GM18520 (cell line): Measurements from ENCODE around the gene CDH23.
"Not testable (repeated sequence)": the region's sequence is repeated elsewhere in the genome, so short reads cannot be mapped to it uniquely, and the experiment has no call there.

Experiments used
- ATAC-seq: cut with Tn5 transposase; IDR thresholded peaks from one replicate; pipeline ENCODE4 v1.9.1; 2021; ENCODE audit not compliant: unreplicated experiment

Gene CDH23

DNA sequence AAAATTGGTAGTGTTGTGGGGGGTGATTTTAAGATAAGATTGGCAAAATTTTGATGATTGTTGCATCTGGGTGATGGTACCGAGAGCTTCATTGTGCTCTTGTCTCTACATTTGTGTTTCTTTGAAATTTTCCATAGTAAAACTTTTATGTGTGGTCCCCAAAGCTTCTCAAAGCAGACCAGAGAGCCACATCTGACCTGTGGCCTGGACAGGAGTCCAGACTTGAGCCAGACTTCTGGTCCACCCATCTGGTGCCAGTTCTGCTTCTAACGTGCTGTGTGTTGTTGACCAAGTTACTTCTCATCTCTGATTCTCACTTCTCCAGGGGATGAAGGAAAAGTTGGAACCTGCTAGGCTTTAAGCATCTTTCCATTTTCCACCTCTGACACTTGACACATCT lies 202.8 kb downstream of the CDH23 start:
- ATAC-seq: no peak

DNA sequence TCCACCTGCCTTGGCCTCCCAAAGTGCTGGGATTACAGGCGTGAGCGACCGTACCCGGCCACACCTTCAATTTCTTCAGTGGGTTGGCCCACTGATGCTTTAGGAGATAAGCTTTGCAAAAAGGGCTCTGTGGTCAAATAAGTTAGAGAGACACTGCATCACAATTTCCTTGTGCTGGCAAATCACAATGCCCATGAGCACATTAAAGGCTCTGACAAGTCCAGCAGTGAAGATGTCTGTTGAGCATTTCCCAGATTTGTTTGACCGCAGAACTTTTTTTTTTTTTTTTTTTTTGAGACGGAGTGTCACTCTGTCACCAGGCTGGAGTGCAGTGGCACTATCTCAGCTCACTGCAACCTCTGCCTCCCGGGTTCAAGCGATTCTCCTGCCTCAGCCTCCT lies 203.5 kb downstream of the CDH23 start:
- not testable (repeated sequence) for ATAC-seq

DNA sequence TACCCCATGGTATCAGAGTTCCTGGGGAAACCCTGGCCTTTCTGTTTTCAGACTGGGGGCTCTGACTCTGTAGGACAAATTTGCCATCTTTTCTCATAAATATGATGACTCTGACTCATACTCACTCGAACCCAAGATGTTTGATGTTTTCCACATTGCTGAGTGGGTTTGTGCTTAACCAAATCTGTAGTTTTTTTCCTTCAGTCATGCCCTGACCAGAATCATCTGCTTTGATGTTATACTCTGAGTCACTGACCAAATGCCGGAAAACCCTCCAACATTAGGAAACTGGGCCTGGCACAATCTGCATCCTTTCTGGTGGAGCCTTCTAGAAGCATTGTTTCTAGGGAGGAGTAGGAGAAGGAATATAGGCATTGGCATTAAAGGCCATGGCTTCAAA lies 204.1 kb downstream of the CDH23 start:
- ATAC-seq: no peak

DNA sequence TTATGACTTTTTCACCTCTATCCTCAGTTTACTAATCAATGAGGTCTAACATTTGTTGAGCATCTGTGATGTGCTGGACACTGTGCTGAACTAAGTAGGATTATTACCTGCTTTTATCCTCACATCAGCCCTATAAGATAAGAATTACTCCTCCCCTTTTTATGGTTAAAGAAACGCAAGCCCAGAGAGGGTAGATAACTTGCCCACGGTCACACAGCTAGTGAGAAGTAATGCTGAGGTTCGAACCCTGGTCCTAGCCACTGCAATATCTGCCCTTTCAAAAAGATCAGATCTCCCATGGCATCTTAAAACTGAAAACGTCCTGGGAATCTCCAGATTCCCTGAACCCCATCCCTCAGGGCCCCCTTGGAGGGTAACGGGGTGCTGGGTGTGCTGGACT lies 204.6 kb downstream of the CDH23 start:
- ATAC-seq: no peak

DNA sequence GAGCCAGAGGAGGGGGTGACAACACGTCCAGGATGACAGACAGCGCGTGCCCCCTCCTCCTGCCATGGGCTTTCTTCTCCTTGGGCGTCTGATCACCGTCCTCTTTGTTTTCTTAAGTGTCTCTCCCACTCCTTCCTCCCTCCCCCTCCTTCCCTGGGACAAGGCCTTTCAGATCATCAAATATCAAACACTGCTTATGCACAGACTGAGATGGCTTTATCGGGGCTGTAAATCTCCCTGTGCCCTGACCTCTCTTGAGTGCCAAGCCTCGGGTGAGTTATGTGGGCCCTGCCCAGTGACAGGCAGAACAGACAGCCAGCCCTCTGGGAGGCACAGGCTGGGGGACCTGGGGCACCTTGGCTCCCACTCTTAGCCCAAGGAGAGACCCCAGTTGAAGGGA lies 206.4 kb downstream of the CDH23 start:
- no peak for ATAC-seq

DNA sequence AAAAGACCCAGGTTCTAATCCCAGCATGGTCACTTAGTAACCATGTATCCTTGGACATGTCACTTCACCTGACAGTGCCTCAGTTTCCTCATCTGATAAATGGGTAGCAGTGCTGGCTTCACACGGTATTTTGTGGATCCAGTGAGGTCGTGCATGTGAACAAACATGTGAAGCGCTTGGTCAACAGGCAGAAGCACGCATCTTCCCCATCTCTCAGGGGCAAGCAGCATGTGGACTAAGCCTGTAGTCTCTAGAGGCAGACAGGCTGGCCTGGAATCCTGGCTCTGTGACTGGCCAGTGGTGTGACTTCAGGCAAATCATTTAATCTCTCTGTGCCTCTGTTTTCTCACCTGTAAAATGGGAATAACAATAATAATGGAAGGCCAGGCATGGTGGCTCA lies 207.0 kb downstream of the CDH23 start:
- no peak for ATAC-seq

DNA sequence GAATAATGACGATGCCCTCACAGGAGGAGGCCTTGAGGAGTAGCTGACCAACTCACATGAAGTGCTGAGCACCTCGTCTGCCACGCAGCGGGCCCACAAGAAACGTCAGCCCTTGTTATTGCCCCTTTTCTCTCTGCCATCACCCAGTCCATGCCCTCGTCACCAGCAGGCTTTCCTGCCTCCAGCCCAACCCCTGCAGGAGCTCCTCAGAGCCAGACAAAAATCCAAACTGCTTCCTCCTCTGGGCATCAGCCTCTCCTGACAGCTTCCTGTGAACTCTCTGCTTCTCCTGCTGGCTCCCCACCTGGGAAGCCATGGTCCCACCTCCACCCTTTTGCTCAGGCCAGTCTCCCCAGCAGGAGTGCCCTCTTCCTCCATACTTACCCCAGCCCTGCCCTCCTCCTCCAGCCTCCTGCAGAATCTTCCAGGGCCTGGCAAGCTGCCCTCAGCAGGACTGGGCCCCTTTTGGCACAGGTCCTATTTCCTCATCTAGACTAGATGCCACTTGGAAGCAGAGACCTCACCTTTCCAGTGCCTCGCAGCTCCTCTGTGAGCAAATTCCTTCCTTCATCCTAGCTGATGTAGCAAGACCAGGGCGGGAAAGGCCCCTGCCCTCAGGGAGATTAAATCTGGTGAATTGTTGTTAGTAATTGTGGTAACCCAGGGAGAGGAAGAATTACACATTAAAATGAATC lies 207.8 kb downstream of the CDH23 start:
- ATAC-seq: no peak

DNA sequence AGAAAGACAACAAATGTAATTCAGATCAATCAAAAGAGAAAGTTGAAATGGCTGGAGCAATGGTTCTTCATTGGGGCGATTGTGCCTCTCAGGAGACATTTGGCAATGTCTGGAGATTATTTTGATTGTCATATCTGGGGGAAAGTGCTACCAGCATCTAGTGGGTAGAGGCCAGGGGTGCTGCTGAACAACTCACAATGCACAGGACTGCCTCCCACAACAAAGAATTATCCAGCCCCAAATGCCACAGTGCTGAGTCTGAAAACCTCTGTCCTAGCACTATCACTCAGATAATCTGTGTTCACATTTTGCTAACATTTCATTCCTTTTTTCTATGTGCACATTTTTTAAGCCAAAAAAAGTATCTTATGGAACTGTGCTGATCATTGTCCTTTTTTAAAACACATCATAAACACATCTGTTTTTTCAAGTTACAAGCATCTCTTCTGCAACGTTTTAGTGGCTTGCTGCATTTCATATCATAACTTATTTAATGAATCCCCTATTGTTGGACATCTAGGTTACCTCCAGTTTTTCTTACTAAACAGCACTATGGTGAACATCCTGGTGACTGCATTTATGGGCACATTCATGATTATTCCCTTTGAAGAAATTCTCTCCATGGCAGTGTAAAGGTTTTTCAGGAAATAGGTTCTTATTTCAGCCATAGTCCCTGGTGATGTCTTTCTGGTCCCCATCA lies 208.7 kb downstream of the CDH23 start:
- ATAC-seq: no peak

DNA sequence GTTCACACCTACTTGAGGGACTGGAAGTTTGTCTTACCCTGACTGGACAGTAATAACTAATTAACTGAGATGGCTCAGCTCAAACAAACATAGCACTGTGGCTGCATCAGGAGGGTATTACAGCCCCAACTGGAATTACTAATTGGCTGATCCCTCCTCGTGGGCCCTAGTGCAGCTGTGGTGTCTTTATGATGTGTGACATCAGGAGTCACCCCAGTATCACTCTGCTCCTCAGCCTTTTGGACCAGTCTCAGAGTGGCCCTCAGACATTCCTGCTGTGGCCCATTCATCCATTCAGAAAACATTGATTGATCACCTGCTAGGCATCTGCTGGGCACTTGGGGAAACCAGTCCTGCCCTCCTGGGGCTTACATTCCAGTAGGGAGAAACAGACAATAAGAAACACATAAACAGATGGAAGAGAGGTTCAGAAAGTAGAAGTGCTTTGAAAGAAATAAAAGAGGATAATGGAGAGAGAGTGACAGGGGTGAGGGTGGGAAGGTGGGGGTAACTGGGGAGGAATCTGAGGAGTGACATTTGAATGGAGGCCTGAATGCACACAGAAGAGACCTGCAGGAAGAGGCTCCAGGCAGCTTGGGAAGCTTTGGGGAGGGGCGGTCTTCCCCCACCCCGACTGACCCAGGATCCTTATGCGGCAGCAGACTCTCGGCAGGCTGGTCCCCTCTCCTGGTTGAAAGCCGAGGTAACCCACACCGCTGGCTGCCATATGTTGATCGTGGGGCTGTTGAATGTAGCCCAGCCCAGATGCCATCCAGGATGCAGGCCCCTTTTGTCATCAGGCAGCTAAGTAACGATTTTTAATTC lies 209.7 kb downstream of the CDH23 start:
- no peak for ATAC-seq

DNA sequence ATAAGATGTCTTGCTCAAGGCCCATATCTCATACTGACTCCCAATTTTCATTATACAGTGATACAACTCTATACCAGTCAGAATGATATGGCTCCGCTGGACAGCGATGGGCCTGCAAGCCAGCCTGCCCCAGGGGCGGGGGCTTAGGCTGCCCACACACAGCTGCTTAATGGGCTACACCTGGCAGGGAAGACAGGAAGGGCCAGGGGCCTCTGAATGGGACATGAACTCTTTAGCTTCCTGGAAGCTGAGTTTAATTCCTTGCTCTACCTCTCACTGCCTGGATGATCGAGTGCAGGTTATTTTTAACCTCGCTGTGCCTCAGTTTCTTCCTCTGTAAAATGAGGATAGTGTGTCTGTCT lies 210.3 kb downstream of the CDH23 start:
- ATAC-seq: no peak

DNA sequence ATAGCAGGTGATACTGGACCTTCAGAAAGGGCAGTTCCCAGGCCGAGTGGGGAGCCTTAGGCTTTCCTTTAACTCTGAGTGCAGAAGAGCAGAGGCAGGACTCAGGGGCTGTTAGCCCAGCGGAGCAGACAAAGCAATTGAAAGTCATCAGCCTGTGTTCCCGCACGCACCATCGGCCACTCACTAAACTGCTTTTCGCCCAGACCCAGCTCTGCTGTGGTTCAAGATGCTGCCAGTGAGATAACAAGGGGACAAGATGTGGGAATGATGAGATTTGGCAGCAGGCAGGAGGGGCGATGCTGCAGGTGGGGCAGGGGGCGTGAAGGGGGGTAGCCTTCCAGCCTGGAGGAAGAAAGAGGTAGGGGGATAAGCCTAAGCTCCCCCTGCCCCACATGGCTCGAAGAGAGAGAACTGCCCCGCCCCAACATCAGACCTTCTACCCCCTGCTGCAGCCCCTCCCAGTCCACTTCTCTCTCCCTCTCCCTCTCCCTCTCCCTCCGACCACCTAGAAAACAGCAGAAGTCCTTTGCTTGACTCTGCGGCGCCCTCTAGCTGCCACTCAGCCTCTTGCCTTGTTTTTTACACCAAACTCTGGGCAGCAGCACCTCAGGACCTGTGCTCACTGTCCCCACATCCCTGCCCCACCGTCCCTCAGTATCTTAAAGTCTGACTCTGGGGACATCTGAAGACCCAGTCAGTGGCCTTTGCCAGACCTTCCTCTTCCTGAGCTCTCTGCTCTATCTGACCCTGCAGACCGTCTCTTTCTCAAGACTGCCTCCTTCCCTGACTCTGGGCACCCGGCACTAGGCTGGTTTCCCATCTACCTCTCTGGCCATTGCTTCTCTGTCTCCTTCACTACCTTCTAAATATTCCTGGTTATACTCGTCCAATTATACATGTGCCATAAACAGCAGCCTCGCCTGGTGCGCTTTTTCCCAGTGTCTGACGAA lies 212.4 kb downstream of the CDH23 start:
- ATAC-seq: no peak

DNA sequence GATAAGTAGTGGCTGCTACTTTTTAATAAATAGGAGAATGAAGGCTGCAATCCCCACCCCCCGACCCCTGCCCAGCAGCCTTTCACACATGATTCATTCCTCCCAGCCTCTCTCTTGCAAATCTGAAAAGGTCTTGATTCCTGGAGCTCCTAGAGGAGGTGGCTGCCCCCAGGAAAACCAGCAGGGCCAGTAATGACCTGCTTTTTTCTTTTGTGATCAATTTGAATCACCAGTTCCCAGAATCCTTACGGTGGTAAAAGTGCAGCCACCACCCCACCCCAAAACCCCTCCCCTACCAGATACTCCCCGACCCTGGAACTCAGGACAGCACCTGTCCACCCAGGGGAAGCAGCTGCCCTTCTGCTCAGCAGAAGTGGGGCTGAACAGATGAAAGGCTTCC lies 213.9 kb downstream of the CDH23 start:
- ATAC-seq: no peak

DNA sequence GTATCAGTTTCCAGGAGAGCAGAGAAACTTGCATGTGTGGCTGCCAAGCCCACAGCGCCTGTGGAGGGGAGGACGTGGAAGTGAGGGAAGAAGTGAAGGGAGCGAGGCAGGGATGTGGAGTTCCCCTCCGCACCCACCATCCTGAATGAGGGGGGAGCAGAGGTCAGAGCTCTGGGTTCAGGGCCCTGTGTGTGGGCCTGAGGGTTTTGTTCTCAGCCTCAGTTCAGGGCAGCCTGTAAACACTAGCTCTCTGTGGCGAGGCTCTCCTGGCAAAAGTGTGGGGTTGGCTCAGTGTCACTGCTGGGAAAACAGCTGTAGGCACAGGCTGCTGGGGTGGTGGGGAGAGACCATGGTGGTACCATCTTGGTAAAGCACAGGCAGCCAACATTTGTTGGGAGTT lies 214.4 kb downstream of the CDH23 start:
- no peak for ATAC-seq

DNA sequence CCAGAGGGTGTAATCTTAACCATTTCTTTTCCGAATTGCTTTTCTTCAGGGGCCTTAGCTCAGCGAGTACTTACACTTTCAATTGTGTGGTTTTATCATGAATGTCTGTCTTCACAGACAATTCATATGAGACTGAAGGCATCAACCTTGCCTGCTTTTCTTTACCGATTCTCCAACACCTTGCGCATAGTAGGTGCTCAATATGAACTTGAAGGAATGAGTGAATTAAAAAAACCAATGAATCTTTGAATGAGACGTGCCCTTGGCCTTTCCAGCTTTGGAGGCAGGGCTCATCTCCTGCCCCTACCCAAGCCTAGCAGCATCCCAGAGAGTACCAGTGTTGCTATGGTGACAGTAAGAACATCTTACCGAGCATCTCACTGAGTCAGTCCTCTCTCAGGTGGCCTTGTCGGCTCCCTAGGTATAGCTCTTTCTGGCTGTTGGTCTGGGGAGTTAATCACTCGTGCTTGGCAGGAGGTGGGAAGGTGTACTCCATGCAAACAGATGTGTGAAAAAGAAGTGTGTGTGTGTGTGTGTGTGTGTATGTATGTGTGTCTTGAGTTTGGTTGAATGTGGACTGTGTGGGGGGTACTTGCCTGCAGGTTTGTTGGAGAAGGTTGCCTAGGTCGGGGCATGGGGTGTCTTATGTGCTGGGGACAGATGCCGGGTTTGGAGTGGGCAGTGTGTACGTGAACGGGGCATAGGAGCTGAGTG lies 215.1 kb downstream of the CDH23 start:
- ATAC-seq: no peak

DNA sequence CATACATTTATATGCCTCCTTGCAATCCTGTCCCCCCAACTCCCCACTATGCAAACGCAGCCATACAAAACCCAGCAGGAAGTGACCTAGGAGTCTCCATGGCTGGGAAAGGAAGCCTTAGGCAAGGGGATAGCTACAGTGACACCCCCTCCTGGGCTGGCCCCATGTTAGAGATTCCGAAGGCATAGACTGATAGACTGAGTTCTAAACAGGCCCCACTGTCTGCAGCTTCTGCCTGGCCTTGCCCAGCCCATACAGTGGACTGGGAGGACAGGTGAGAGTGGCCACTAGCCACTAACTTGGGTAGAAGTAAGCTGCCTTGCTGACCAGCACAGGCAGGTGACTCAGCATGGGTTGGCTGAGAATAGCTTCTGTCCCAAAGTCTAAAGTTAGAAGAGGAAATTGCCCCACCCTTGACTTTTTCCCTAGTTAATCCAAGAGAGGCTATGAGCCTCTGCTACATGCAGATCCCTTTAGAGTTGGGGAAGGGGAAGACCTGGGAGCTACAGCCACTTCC lies 216.6 kb downstream of the CDH23 start:
- no peak for ATAC-seq

DNA sequence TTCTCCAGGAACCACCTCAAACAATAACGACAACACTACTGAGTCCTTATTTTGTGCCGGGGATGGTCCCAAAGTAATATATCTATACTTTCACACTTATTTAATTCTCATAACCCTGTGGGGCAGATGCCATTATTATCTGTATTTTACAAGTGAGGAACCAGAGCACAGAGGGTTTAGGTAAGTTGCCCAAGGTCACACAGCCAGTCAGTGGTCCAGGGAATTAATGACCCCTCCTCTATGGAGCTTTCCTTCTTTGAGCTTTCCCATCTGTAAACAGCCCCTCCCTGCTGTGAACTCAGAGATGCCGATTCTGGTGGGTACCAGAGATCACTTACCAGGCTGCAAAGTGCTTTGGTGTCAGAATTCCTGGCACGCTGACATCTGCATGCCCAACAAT lies 217.2 kb downstream of the CDH23 start:
- no peak for ATAC-seq

DNA sequence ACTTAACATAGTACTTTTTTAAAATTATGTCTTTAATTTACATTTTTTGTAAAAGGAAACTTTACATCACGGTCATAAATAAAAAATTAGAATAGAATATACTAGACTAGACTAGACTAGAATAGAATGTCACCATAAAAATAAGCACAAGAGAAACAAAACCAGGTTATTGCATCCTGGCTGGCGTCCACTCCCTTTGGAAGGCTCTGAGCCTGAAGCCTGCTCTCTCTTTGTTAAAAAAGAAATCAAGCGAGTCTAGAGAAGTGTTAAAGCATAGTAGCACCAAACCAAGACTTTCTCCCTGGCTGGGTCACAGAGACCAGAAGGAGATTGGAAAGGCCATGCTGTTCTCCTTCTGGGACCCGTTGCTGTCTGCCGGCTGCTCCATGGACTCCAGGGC lies 218.2 kb downstream of the CDH23 start:
- ATAC-seq: no peak

DNA sequence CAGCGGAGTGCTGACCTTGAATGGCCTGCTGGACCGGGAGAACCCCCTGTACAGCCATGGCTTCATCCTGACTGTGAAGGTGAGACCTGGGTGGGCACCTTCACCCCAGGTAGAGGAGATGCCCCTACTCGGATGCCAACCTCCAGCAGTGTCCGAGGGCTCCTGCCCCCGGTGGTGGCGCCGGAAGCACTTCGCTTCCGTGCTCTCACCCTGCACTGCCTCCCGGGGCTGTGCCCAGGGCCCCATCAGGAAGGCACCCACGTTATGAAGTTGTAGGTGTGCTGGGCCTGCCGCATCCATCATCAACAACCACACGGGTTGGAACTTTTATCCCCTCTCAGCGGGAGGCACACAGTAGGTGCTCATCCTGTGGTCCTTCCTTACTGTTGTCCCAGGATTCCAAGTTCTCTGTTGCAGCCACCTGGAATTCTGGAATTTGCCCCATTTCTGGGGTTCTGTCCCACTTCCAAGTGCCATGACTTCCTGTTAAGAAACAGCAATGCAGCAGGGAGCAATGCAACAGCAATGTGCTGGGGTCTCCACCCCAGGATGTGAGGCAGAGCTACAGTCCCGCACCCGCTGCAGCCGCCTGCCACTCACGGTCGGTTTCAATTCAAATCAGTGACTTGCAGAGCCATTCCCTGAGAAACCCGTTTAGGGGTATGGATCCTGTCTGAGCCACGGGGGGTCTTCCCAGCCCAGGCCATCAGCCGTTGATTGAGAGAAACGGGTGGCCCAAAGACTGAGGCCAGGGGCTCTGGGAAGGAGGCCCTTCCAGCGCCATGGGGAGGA lies 219.0 kb downstream of the CDH23 start:
- no peak for ATAC-seq
